HepG2 (cell line): ENCODE results near the gene MADD. TPM values are rescaled to one million over a fixed set of nuclear protein-coding genes. Genes with fewer than 3 reads are reported as not detected.

Source experiments
- CEBPB ChIP-seq: IDR thresholded peaks from 2 replicates; pipeline ENCODE4 v1.6.1; 2011; ENCODE audit warnings: low read depth, low read length, improper control_type of control experiment, borderline replicate concordance
- CENPX ChIP-seq: sonication (generic); formaldehyde crosslinking; IDR thresholded peaks from 2 replicates; pipeline ENCODE4 v1.9.0; 2021; ENCODE audit warnings: mild to moderate bottlenecking, missing genetic modification reagents, moderate library complexity
- EZH2 ChIP-seq: conservative IDR thresholded peaks from 2 replicates; pipeline ENCODE4 v1.6.1; 2012; ENCODE audit warnings: mild to moderate bottlenecking, low read depth, low read length, moderate library complexity
- ISL2 ChIP-seq: sonication (generic); formaldehyde crosslinking; IDR thresholded peaks from 2 replicates; pipeline ENCODE4 v1.5.0; 2020; ENCODE audit warnings: missing genetic modification reagents
- KAT8 ChIP-seq: IDR thresholded peaks from 2 replicates; pipeline ENCODE4 v1.6.1; 2016; ENCODE audit warnings: missing genetic modification reagents, missing compliant biosample characterization
- NONO ChIP-seq, 2 experiments: fragments of 450-650 bp in 1 of 2; sonication (generic) in 1 of 2; formaldehyde crosslinking in 1 of 2; IDR thresholded peaks in 1 of 2; conservative IDR thresholded peaks in 1 of 2; 2 replicates each; pipeline versions ENCODE4 v1.6.1 to v1.8.0; 2017 to 2022; ENCODE audit warnings: mild to moderate bottlenecking in 1 of 2, missing genetic modification reagents in 1 of 2, moderate library complexity in 1 of 2
- ONECUT2 ChIP-seq: sonication (generic); formaldehyde crosslinking; IDR thresholded peaks from 2 replicates; pipeline ENCODE4 v1.4.0; 2020; ENCODE audit warnings: missing genetic modification reagents
- PAXIP1 ChIP-seq: sonication (generic); formaldehyde crosslinking; conservative IDR thresholded peaks from 2 replicates; pipeline ENCODE4 v1.4.0; 2020; ENCODE audit warnings: mild to moderate bottlenecking, missing genetic modification reagents, moderate library complexity
- RAD21 ChIP-seq: fragments of 450-650 bp; formaldehyde crosslinking; IDR thresholded peaks from 2 replicates; pipeline ENCODE4 v1.5.0; 2020; ENCODE audit warnings: mild to moderate bottlenecking
- RBM22 ChIP-seq: fragments of 200-400 bp; formaldehyde crosslinking; optimal IDR thresholded peaks from 2 replicates; pipeline ENCODE3; 2017; ENCODE audit warnings: mild to moderate bottlenecking, low read length, moderate library complexity
- STAG1 ChIP-seq: sonication (generic); formaldehyde crosslinking; IDR thresholded peaks from 2 replicates; pipeline ENCODE4 v1.4.0; 2020; ENCODE audit warnings: missing genetic modification reagents
- TFE3 ChIP-seq: IDR thresholded peaks from 2 replicates; pipeline ENCODE4 v1.6.1; 2016
- THAP8 ChIP-seq: sonication (generic); formaldehyde crosslinking; IDR thresholded peaks from 2 replicates; pipeline ENCODE4 v1.5.1; 2020; ENCODE audit warnings: missing genetic modification reagents, mild to moderate bottlenecking, borderline replicate concordance
- TP53 ChIP-seq: sonication (generic); formaldehyde crosslinking; conservative IDR thresholded peaks from 2 replicates; pipeline ENCODE4 v1.4.0; 2020; ENCODE audit warnings: missing genetic modification reagents
- ZBTB14 ChIP-seq: sonication (generic); formaldehyde crosslinking; IDR thresholded peaks from 2 replicates; pipeline ENCODE4 v1.4.0; 2020; ENCODE audit warnings: missing genetic modification reagents
- ZFP36 ChIP-seq: fragments of 150-350 bp; IDR thresholded peaks from 2 replicates; pipeline ENCODE4 v1.6.1; 2018; ENCODE audit warnings: borderline replicate concordance, low read length, low read depth; ENCODE audit not compliant: partially characterized antibody
- ZFP37 ChIP-seq: sonication (generic); formaldehyde crosslinking; IDR thresholded peaks from 2 replicates; pipeline ENCODE4 v1.4.0; 2020; ENCODE audit warnings: missing genetic modification reagents, borderline replicate concordance
- ZFP91 ChIP-seq: sonication (generic); formaldehyde crosslinking; IDR thresholded peaks from 2 replicates; pipeline ENCODE4 v1.9.0; 2022; ENCODE audit warnings: missing genetic modification reagents, mild to moderate bottlenecking, borderline replicate concordance
- ZNF101 ChIP-seq: sonication (generic); formaldehyde crosslinking; IDR thresholded peaks from 2 replicates; pipeline ENCODE4 v1.4.0; 2020; ENCODE audit warnings: mild to moderate bottlenecking, low read depth, missing genetic modification reagents, borderline replicate concordance
- ZNF33A ChIP-seq: sonication (generic); formaldehyde crosslinking; IDR thresholded peaks from 2 replicates; pipeline ENCODE4 v1.5.1; 2020; ENCODE audit warnings: missing genetic modification reagents, mild to moderate bottlenecking, moderate library complexity, borderline replicate concordance
- ZNF501 ChIP-seq: sonication (generic); formaldehyde crosslinking; IDR thresholded peaks from 2 replicates; pipeline ENCODE4 v1.5.1; 2020; ENCODE audit warnings: mild to moderate bottlenecking, moderate library complexity, missing genetic modification reagents
- polyA plus RNA-seq, 8 experiments: library from polyadenylated mRNA; depleted of rRNA in 3 of 8; stranded (reverse) in 7 of 8; unstranded in 1 of 8; fragments of >200 nt; fragmentation: Illumina TruSeq in 4 of 8; extraction: Trizol in 4 of 8; gene quantifications; 2 replicates each; pipeline versions ENCODE4 v1.2.1 to v1.2.3, GENCODE V29; 2011 to 2016; ENCODE audit warnings: low read depth in 4 of 8, missing spikeins in 1 of 8, mixed read lengths in 1 of 8; ENCODE audit not compliant: insufficient read depth in 1 of 8
- total RNA-seq, 5 experiments: library from RNA; depleted of rRNA; stranded (reverse); fragments of >200 nt; fragmentation: Illumina TruSeq; extraction: Trizol; gene quantifications; 2 replicates each; pipeline ENCODE4 v1.2.3, GENCODE V29; 2016; ENCODE audit warnings: low read depth in 1 of 5

MADD gene
- total and polyA plus RNA-seq, 2 of the 13 experiments (the other 11 are each of a cell fraction or from before 2014, with no cell fraction given), result 18.0 to 29.2 TPM

- TF ChIP-seq TFE3 (CRISPR knock-in tag) (no peak), RAD21 (peak; percentile 76), NONO (IDR thresholded peaks at IDR 0.05) (no peak), NONO (CRISPR knock-in tag; conservative IDR thresholded peaks at IDR 0.05) (no peak), STAG1 (peak; percentile 87), ZBTB14 (no peak), ISL2 (CRISPR knock-in tag) (no peak), CENPX (no peak), EZH2 (no peak), TP53 (no peak), ZFP91 (CRISPR knock-in tag) (no peak), THAP8 (CRISPR knock-in tag) (no peak), ZNF33A (CRISPR knock-in tag) (no peak), ZFP37 (0 out of 2 replicates have a peak, but pooled peaks have one; percentile 45), ZNF101 (CRISPR knock-in tag) (no peak), RBM22 (no peak), PAXIP1 (CRISPR knock-in tag) (no peak; the same call in 1 of the 2 replicates), KAT8 (no peak), ZNF501 (CRISPR knock-in tag) (0 out of 2 replicates have a peak, but pooled peaks have one; percentile 37), ONECUT2 (no peak), CEBPB (no peak), ZFP36 (no peak)
Measured at GRCh38 chr11:47259232-47259977, 10.5 kb upstream of the MADD start (continued).
